Hematopoietic multipotent progenitor cell treated with erythropoietin and hydrocortisone succinate and interleukin-3 and kit ligand, for 6 days (in vitro differentiated cells): Measurements from ENCODE around the gene PGAM2.

Experiments used
- DNase-seq: peaks from one replicate; pipeline ENCODE4 v3.0.0-alpha.2; 2015

The PGAM2 gene

DNA sequence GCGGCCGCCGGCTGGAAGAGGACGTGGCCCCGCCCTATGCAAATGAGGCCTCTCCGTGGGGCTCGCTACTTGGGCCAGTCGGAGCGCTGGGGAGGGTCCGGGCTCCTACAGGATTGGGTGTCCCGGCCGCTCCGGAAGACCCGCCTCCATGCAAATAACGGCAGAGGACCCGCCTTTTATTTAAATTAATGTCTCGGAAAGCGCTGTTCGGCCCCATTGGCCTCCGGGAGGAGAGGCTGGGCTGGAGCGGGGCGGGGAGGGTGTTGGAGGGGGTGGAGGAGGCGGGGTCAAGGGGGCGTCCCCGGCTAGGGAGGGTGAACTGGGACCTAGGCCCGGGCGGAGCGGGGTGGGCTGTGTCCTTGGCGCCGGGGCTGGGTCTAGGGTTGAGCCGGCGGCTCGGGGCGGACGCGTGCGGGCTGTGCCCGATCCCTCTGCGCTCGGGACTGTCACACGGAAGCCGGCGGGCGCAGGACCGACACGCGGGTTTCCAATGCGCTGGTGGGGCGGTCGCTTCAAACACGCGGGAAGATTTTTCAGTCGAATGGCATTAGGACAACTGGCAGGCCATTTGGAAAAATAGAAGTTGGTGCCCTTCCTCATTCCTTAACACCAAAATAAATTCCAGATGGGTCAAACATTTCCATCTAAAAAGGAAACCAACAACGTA is 17.3 kb upstream of the PGAM2 start:
- DNase-seq = peak; percentile 99

DNA sequence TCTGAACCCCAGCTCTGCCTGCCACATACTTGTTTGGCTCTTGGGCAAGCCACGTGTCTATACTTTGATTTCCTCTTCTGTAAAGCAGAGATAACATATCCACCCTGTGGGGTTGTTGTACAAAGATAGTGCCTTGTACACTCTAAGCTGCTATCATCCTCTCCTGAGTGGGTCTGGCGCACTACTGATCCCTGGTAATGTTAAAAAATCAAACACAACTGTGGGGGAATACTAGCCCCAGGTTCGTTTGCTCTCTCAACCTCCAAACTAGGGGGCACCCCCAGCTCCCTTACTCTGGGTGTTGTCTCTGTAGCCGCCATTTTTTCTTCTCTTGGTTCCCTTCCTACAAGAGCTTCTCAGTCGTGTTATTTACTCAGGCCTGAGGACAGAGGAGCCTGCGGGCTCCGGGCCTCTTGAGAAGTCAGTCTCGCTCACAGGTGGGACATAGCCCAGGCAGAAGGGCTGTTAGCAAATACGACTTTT is 15.9 kb upstream of the PGAM2 start:
- DNase-seq = peak; percentile 95

- no peak for DNase-seq
Measured at GRCh38 chr7:44080686-44081265, 15.4 kb upstream of the PGAM2 start.

- DNase-seq = no peak
Measured at GRCh38 chr7:44080118-44080517, 14.8 kb upstream of the PGAM2 start.

- no peak for DNase-seq
Measured at GRCh38 chr7:44079331-44080021, 14.1 kb upstream of the PGAM2 start.

DNA sequence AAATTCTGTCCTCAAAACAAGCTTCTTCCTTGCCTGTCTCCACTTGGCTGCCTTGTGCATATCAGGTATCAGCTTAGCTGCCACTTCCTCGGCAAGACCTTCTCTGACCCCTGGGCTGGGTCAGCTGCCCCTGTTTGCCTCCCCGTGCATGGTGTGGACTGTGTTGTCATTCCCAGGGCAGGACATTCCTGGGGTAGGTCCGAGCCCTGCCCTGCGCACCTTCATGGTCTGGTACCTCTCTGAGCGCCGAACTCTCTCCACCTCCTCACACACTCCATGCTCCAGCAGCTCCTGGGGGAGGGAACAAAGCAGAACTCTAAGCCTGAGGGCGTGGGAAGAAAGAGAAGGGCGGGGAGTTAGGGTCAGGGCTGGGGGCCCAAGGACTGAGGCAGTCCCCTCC is 13.2 kb upstream of the PGAM2 start:
- no peak for DNase-seq

- no peak for DNase-seq
Measured at GRCh38 chr7:44077681-44078091, 12.3 kb upstream of the PGAM2 start.

DNA sequence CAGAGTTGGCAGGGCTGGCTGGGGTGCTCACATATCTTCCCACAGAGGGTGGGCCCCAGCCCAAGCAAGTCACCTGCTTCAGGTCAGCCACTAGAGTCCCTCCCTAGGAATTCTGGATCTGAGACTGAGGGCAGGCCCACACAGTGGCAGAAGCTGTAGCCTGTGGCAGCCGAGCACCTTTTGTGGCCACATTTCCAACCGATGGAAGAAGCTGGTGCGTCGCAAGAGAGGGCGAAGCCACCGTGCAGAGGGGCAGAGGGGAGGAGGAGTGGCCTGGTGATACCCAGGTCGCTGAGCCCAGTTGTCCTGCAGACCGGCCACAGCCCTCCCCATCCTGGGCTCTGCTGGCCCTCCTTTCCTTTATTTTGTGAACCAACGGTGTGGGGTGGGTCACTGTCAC is 11.7 kb upstream of the PGAM2 start:
- no peak for DNase-seq

DNA sequence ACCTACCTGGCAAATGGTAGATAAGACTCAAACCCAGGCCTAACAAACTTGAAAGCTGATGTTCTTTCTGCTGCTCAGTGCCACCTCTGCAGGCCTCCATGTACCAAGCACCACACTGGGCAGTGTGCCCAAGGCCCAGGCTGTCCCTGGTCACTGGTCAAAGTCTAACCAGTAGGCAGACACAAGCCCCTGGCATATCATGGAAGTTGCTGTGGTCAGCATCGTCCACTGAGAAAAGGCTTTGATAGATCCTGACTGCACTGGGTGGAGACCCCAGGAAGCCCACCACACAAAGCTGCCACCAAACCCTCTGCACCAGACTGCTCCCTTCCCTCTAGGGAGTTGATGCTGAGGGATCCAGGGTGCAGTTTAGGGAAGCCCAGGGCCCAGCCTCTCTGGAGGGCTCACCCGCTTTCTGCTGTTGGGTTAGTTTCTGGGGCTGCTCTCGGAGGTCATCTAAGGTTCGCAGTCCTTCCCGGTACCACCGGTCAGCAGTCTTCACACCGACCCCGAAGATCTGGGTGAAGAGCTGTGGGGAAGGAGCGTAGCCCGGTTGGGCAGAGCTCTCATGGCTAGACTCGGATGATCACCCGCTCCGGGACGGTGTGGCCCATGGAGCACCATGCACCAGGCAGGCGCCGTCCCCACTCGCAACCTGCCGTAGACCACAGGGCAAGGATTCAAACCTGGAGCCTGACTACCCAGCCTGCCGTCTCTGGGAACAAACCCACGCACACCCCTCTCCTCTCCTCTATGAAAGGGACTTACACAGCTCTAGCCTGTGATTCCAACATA is 10.9 kb upstream of the PGAM2 start:
- DNase-seq = no peak

DNA sequence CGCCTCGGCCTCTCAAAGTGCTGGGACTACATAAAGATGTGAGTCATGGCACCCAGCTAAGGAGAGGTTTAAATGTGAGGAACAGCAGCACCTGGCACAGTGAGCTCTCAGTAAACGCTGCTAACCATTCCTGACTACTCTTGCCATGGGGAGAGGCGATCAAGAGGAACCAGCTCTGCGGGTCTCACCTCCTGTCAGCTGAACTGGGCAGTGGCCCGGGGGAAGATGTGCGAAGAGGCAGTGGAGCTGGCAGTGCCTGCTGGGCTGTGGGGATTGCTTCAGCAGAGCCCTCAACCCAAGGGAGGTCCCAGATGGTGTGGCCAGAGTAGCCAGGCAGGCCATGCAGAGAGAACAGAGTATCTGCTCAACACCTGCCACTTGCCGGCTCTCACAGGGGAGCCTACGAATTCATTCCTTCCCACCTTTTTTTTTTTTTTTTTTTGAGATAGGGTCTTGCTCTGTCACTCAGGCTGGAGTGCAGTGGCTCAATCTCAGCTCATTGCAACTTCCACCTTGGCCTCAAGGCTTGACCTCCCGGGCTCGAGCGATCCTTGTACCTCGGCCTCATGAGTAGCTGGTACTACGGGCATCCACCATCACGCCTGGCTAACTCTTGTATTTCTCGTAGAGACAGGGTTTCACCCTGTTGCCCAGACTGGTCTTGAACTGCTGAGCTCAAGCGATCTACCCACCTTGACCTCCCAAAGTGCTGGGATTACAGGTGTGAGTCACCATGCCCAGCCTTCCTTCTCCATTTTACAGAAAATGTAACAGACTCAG is 10.1 kb upstream of the PGAM2 start:
- DNase-seq = no peak

DNA sequence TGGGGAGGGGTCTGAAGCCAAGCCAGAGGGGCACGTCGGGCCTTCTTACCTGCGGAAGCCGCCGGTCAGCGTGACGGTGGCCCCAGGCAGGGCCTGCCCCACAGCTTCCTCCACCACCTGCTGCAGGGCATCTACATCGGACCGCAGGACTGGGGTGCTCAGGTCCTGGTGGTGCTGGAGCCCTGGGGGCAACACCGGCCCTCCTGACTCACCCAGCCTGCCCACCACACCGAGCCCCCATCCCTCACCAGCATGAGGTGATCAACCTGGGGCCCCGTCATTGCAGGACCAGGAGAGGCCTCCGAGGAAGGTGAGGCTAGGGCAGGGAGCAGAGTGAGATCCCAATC is 9.0 kb upstream of the PGAM2 start:
- no peak for DNase-seq

- peak; percentile 73 for DNase-seq
Measured at GRCh38 chr7:44073664-44074348, 8.4 kb upstream of the PGAM2 start.

DNA sequence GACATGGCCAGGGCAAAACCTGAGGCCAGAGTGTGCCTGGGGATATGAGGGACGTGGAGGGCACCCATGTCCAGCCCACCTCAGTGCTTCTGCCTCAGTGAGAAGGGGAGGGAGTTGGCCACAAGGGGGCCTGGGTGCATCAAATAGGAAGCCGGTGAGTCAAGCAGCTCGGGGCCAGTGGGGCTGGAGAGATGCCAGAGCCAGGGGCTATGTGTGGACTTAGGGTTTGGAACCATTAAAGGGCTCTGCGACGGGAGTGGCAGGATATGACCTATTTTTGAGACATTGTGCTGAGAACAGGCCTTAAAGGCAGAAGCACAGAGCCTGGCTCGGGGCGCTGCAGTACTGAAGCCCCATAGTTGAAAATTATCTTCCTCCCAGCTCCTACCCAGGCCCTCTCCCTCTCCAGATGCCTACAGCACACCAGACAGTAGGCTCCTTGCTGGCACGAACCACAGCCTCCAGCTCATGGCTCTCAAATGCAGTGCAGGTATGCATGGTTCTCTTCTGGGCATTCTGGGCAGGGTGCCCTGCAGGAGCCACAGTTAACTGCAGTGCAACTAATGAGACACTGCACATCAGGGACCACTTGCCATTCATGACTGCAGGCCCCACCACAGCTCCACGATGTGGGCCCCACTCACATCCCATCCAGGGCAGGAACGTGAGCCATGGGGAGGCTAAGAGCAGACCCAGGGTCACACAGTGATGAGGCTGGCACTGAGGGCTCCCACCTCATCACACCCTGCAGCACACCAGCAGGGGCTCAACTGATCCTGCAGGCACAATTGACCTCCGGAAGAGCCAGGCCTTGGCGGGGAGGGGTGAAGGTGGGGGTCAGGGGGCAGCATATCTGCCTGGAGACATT is 7.2 kb upstream of the PGAM2 start:
- DNase-seq = peak; percentile 81

GRCh38 chr7:44071726-44072363 is 6.5 kb upstream of the PGAM2 start:
- DNase-seq = no peak

- DNase-seq = no peak
Measured at GRCh38 chr7:44068054-44068453, 2.7 kb upstream of the PGAM2 start.

DNA sequence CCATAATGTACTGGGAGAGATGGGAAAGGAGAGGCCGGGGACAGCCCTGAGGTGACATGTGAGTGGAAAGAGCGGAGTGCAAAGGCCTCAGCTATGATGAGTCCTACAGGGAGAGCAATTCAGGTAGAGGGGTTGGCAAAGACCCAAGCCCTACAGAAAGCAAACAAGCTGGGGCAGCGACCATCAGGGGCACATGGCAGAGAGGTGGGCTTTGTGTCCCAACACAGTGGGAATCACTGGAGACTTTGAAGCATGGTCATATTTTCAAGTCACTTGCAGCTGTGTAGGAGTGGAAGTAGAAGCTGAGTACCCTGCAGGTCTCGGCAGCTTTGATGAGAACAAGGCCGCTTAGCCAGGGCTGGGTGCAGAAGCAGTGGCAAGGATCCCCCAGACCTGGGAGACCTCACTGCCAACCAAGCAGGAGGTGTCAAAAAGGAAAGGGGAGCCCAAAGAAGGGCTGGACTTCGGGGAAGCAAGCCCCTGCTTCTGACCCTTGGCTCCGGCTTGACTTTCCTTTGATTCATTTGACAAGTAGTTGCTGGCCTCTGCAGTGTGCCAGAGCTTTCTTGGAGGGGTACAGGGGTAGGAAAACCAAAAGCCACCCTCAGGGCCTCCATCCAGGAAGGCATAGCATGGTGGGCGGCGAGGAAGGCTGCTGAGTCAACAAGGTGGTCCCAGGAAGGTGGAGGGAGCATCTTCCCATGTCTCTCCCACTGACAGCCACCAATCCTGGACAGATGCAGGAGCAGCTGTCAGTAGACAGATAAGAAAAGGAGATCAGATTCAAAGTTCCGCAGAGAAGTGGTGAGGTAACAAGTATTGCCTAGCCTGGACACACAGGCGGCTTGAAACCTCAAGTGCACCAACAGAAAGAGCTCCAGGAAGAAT is 1.9 kb upstream of the PGAM2 start:
- DNase-seq = no peak

GRCh38 chr7:44066494-44067063 is 1.2 kb upstream of the PGAM2 start:
- no peak for DNase-seq

GRCh38 chr7:44066111-44066460 is 719 bp upstream of the PGAM2 start:
- DNase-seq = no peak

GRCh38 chr7:44064791-44065430 is 456 bp downstream of the PGAM2 start:
- no peak for DNase-seq
